SK-N-SH (cell line): ENCODE results near the gene FADD. TPM values are rescaled to one million over a fixed set of nuclear protein-coding genes. Genes with fewer than 3 reads are reported as not detected.
"Not testable (repeated sequence)": the region's sequence is repeated elsewhere in the genome, so short reads cannot be mapped to it uniquely, and the experiment has no call there.

Experiments used
- CTCF ChIA-PET: fragments of 300-600, 350-600 bp; formaldehyde crosslinking; extraction: SDS; loops from one replicate; lab custom pipeline; 2021; lab: Yijun Ruan, JAX
- POLR2A ChIA-PET: fragments of 350-600 bp; sonication (Branson Sonifier 250); formaldehyde crosslinking; extraction: SDS; loops from one replicate; lab custom pipeline; 2020; ENCODE audit warnings: antibody characterized with exemption, inconsistent platforms; lab: Yijun Ruan, JAX
- DNase-seq: peaks from one replicate; pipeline ENCODE4 v3.0.0; 2012
- H2AFZ ChIP-seq: fragments of 200-600 bp; sonication (generic); 2 replicates; pipeline ENCODE4 v1.8.1; 2016; ENCODE audit warnings: antibody characterized with exemption, mild to moderate bottlenecking, low read depth
- H3F3A ChIP-seq: fragments of 200-600 bp; sonication (generic); replicated peaks from 2 replicates; pipeline ENCODE3; 2016; ENCODE audit warnings: antibody characterized with exemption, mild to moderate bottlenecking; ENCODE audit not compliant: insufficient read depth
- H3K27ac ChIP-seq, 2 experiments: fragments of 200-500 bp in 1 of 2; fragments of 200-600 bp in 1 of 2; sonication (Bioruptor generic) in 1 of 2; sonication (generic), shearing (Covaris generic) in 1 of 2; 2 replicates each; pipeline versions ENCODE4 v1.5.1 to v1.6.1; 2014 to 2016; ENCODE audit warnings: low read depth in 2 of 2, inconsistent platforms in 1 of 2, low read length in 1 of 2, mild to moderate bottlenecking in 1 of 2, mixed read lengths in 1 of 2
- H3K27me3 ChIP-seq: fragments of 200-600 bp; sonication (generic), shearing (Covaris generic); 2 replicates; pipeline ENCODE4 v1.6.1; 2016; ENCODE audit warnings: mixed run types; ENCODE audit not compliant: insufficient read depth
- H3K36me3 ChIP-seq, 2 experiments: fragments of 200-500 bp in 1 of 2; fragments of 200-600 bp in 1 of 2; sonication (Bioruptor generic) in 1 of 2; sonication (generic) in 1 of 2; replicated peaks in 1 of 2; 2 replicates each; pipeline versions ENCODE3 to v1.5.1; 2014 to 2016; ENCODE audit warnings: low read length in 1 of 2, mild to moderate bottlenecking in 1 of 2; ENCODE audit not compliant: insufficient read depth in 2 of 2, control insufficient read depth in 1 of 2
- H3K4me1 ChIP-seq, 2 experiments: fragments of 200-500 bp in 1 of 2; fragments of 200-600 bp in 1 of 2; sonication (Bioruptor generic) in 1 of 2; sonication (generic), shearing (Covaris generic) in 1 of 2; 2 replicates each; pipeline versions ENCODE4 v1.5.1 to v1.6.1; 2014 to 2016; ENCODE audit warnings: low read depth in 1 of 2, low read length in 1 of 2, mixed run types in 1 of 2; ENCODE audit not compliant: insufficient read depth in 2 of 2, control insufficient read depth in 1 of 2
- H3K4me2 ChIP-seq: fragments of 200-600 bp; sonication (generic), shearing (Covaris generic); 2 replicates; pipeline ENCODE4 v1.6.1; 2017; ENCODE audit warnings: mixed run types
- H3K4me3 ChIP-seq, 2 experiments: fragments of 200-500 bp in 1 of 2; fragments of 200-600 bp in 1 of 2; sonication (Bioruptor generic) in 1 of 2; sonication (generic), shearing (Covaris generic) in 1 of 2; 2 replicates each; pipeline versions ENCODE4 v1.5.1 to v1.8.1; 2014 to 2016; ENCODE audit warnings: low read depth in 2 of 2, inconsistent platforms in 1 of 2, low read length in 1 of 2, mild to moderate bottlenecking in 1 of 2, mixed read lengths in 1 of 2, moderate library complexity in 1 of 2
- H3K79me2 ChIP-seq: fragments of 200-600 bp; sonication (generic); 2 replicates; pipeline ENCODE4 v1.8.1; 2017; ENCODE audit warnings: mild to moderate bottlenecking; ENCODE audit not compliant: insufficient read depth
- H3K9ac ChIP-seq: fragments of 200-600 bp; sonication (generic); 2 replicates; pipeline ENCODE4 v1.6.1; 2017; ENCODE audit warnings: mixed run types
- H3K9me2 ChIP-seq: fragments of 200-600 bp; sonication (generic); 2 replicates; pipeline ENCODE4 v1.6.1; 2017; ENCODE audit warnings: mixed run types
- H3K9me3 ChIP-seq: fragments of 200-600 bp; sonication (generic); 2 replicates; pipeline ENCODE4 v1.6.1; 2017; ENCODE audit warnings: mixed run types, mild to moderate bottlenecking, moderate library complexity
- H4K20me1 ChIP-seq: fragments of 200-600 bp; sonication (generic); 2 replicates; pipeline ENCODE4 v1.6.1; 2017; ENCODE audit warnings: mild to moderate bottlenecking, mixed run types; ENCODE audit not compliant: insufficient read depth
- ELF1 ChIP-seq: IDR thresholded peaks from 2 replicates; pipeline ENCODE4 v1.4.0; 2012
- FOXJ3 ChIP-seq: sonication (generic); formaldehyde crosslinking; IDR thresholded peaks from 2 replicates; pipeline ENCODE4 v1.5.1; 2020; ENCODE audit warnings: mild to moderate bottlenecking, missing genetic modification reagents
- NRF1 ChIP-seq: IDR thresholded peaks from 2 replicates; pipeline ENCODE4 v1.6.1; 2012; ENCODE audit warnings: low read depth, mild to moderate bottlenecking, low read length
- RCOR1 ChIP-seq: fragments of 150-350 bp; IDR thresholded peaks from 2 replicates; pipeline ENCODE4 v1.6.1; 2017; ENCODE audit warnings: antibody characterized with exemption, low read length
- SIN3A ChIP-seq: IDR thresholded peaks from 2 replicates; pipeline ENCODE4 v1.6.1; 2012; ENCODE audit warnings: low read depth, mild to moderate bottlenecking, low read length, moderate library complexity, borderline replicate concordance
- TEAD4 ChIP-seq: IDR thresholded peaks from 2 replicates; pipeline ENCODE4 v1.4.0; 2012; ENCODE audit warnings: mild to moderate bottlenecking, borderline replicate concordance; ENCODE audit not compliant: insufficient read depth
- WGBS: methylation state at CpG from one replicate; pipeline ENCODE4 v1.1.6; 2017; ENCODE audit warnings: low lambda C conversion rate; 5-methylcytosine and 5-hydroxymethylcytosine counted together
- polyA plus RNA-seq, 3 experiments: library from polyadenylated mRNA; depleted of rRNA; stranded (reverse); fragments of >200 nt; gene quantifications; 2 replicates each; pipeline ENCODE4 v1.2.3, GENCODE V29; 2012

Gene FADD
- polyA plus RNA-seq, 1 of the 3 experiments (the other 2 are of a cell fraction): 23.8 TPM

DNA sequence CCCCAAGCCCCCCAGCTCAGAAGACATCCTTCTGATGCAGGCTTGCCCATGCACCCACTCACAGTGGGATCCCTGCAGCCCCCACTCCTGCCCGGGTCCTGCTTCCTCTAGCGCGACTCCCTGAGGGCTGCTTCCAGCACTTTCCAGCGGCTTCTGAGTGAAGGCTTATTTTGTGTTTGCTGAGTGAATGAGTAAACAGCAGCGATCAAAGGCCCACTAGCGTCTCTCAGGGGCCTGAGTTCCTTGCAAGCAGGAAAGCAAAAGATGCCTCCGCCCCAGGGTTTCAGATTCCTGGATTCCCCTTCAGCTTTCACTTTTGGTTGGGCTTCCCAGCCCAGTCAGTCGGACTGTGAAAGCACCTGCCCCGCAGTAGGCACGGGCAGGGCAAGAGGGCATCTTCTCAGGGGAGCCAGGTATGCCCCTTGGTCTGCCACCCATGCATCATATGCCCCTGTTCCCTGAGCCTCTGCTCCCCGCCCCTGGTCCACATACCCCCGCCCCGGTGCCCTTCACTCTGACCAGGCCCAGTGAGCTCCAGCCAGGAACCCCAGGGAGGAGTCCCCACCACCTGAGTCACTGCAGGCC is 9.2 kb downstream of the FADD start:
- no peak overlapping the region for H3K27ac ChIP-seq
- H3K4me1 ChIP-seq: no peaks in the 10 kb centered on the region
- 85% methylated on average over 10 of the region's 13 CpGs for WGBS
- H3K4me3 ChIP-seq: no peak overlapping the region
- peaks cover 1% of the 10 kb centered on the region for H3K79me2 ChIP-seq
- H3K4me2 ChIP-seq: no peak overlapping the region
- H3K36me3 ChIP-seq: peaks cover 5 to 8% of the 10 kb centered on the region in 2 experiments
- no peaks in the 10 kb centered on the region for H3K27me3 ChIP-seq
- ChIA-PET POLR2A (no interaction called here), CTCF (interaction anchor here (1.5 to 2.2 kb wide), 2 partner anchors 16 to 294 kb away, joined by 5 to 8 read pairs; no protein-coding TSS in a partner anchor)
- peaks cover 27% of the 10 kb centered on the region for H3F3A ChIP-seq
- DNase-seq: no peak
- H3K9me3 ChIP-seq: no peaks in the 10 kb centered on the region
- no peaks in the 10 kb centered on the region for H3K9me2 ChIP-seq
- H2AFZ ChIP-seq: no peak overlapping the region
- H4K20me1 ChIP-seq: peaks cover 22% of the 10 kb centered on the region
- TF ChIP-seq ELF1 (no peak), TEAD4 (no peak), FOXJ3 (CRISPR knock-in tag) (no peak), RCOR1 (no peak), NRF1 (no peak), SIN3A (no peak)
- TF ChIP-seq, all 33 proteins: peak for 0
- no peak overlapping the region for H3K9ac ChIP-seq

GRCh38 chr11:70217388-70217787 is 14.3 kb downstream of the FADD start:
- not testable (repeated sequence) for H3K4me2 ChIP-seq

GRCh38 chr11:70218076-70218475 is 15.0 kb downstream of the FADD start:
- 79% methylated on average over 8 of the region's 8 CpGs for WGBS
- H3K27me3 ChIP-seq, DNase-seq, H3K4me3 ChIP-seq, H3K9me3 ChIP-seq, H2AFZ ChIP-seq, H3K4me2 ChIP-seq, H3K4me1 ChIP-seq, H4K20me1 ChIP-seq, H3F3A ChIP-seq, H3K9me2 ChIP-seq, H3K36me3 ChIP-seq, H3K9ac ChIP-seq, H3K79me2 ChIP-seq, POLR2A ChIA-PET, H3K27ac ChIP-seq: not testable (repeated sequence)
- CTCF ChIA-PET: interaction anchor here (0.6 kb wide), 1 partner anchor 299 kb away, joined by 4 read pairs; no protein-coding TSS in a partner anchor

More at GRCh38 chr11:70217388-70217787, 14.3 kb downstream of the FADD start:
- H3K9me3 ChIP-seq, H3F3A ChIP-seq, H3K4me1 ChIP-seq, DNase-seq, H3K27me3 ChIP-seq, POLR2A ChIA-PET, H3K4me3 ChIP-seq, H3K27ac ChIP-seq, CTCF ChIA-PET, H3K36me3 ChIP-seq, H2AFZ ChIP-seq, H3K9ac ChIP-seq, H4K20me1 ChIP-seq, H3K9me2 ChIP-seq, H3K79me2 ChIP-seq: not testable (repeated sequence)
- 72% methylated on average over 5 of the region's 5 CpGs for WGBS
